ENCODE measurements around the gene CFAP54.

DNA sequence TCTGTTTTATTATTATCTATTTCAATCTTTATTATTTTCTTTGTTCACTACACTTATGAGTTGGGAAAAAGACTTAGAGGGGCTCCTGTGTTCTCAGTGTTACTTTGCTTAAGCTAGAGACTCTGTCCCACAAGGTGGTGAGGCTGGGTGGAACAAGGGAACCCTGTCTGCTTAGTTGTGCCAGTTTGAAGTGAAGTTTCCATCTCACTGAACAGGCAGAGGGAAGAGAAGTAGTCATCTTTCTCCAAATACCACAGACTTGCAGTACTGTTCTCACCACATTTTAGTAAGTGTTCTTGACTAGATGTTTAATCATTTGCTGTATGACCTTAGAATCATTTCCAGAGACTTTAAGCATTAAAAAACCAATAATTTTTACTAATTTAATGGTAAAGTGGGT, 222.0 kb downstream of the CFAP54 start:
- no peak for TF ChIP-seq POLR2AphosphoS5 (IDR thresholded peaks at IDR 0.05; ENCODE audit: low read depth, low read length)
- TF ChIP-seq POLR2A (IDR thresholded peaks at IDR 0.05; ENCODE audit: low read depth, low read length), result no peak
- no peak for TF ChIP-seq SPI1 (IDR thresholded peaks at IDR 0.05; ENCODE audit: low read depth, low read length)
- TF ChIP-seq TAF1 (IDR thresholded peaks at IDR 0.05; ENCODE audit: low read depth, low read length), result no peak
- no peak for TF ChIP-seq PAX5 (IDR thresholded peaks at IDR 0.05; ENCODE audit: insufficient read depth, low read length, severe bottlenecking)
- TF ChIP-seq POU2F2 (IDR thresholded peaks at IDR 0.05; ENCODE audit: low read depth, low read length), result no peak

Data from GM12891 (cell line).